ENCODE measurements around the gene MCC. TPM values are rescaled to one million over a fixed set of nuclear protein-coding genes. Genes with fewer than 3 reads are reported as not detected.

The MCC gene
- total RNA-seq, 2 experiments from 2014 or later = 0.25 TPM; not detected in 1

- intact Hi-C loops (cut with micrococcal nuclease; ENCODE audit: unreplicated experiment) = no loop called here
- Histone ChIP-seq H3K9me3 (ENCODE audit: low read length) (no peaks in the 10 kb centered on the region), H2AFZ (ENCODE audit: low read length) (no peak overlapping the region), H3K79me2 (ENCODE audit: insufficient read depth, low read depth, low read length) (no peaks in the 10 kb centered on the region), H3K36me3 (ENCODE audit: insufficient read depth, low read length) (no peaks in the 10 kb centered on the region), H3K4me2 (ENCODE audit: low read length) (no peak overlapping the region), H3K4me3 (ENCODE audit: low read depth, low read length, poor library complexity, severe bottlenecking) (no peak overlapping the region), H4K20me1 (ENCODE audit: insufficient read depth, low read length) (no peaks in the 10 kb centered on the region), H3K27ac (ENCODE audit: low read depth, low read length, poor library complexity, severe bottlenecking) (no peak overlapping the region), H3K9me2 (ENCODE audit: insufficient read depth, low read length) (no peaks in the 10 kb centered on the region), H3K4me1 (ENCODE audit: insufficient read depth, low read length, poor library complexity, severe bottlenecking) (no peaks in the 10 kb centered on the region)
- no peak for TF ChIP-seq EZH2phosphoT487 (IDR thresholded peaks at IDR 0.05; ENCODE audit: borderline replicate concordance, low read depth, low read length)
- TF ChIP-seq CTCF (conservative IDR thresholded peaks at IDR 0.05; ENCODE audit: low read length) = no peak
- POLR2A ChIA-PET = interaction anchor here (0.7 kb wide), 1 partner anchor 107 kb away, joined by 4 read pairs; no protein-coding TSS in a partner anchor
- BruUV-seq (replicated peaks) = no TSS peak
- no peak for DNase-seq (ENCODE audit: low spot score)
- CTCF ChIA-PET (ENCODE audit: unreplicated experiment) = interaction anchor here (1.1 kb wide), 1 partner anchor 9 kb away, joined by 3 read pairs; no protein-coding TSS in a partner anchor
Observed at GRCh38 chr5:113389116-113389515, 99.1 kb downstream of the MCC start.

- CTCF ChIA-PET (ENCODE audit: unreplicated experiment) = no interaction called here
- no TSS peak for BruUV-seq (replicated peaks)
- no peak for DNase-seq (ENCODE audit: low spot score)
Observed at GRCh38 chr5:113387844-113388243, 100.4 kb downstream of the MCC start.

More at GRCh38 chr5:113387844-113388243, 100.4 kb downstream of the MCC start:
- intact Hi-C loops (cut with micrococcal nuclease; ENCODE audit: unreplicated experiment) = no loop called here
- Histone ChIP-seq H3K9me3 (ENCODE audit: low read length) (no peaks in the 10 kb centered on the region), H3K27ac (ENCODE audit: low read depth, low read length, poor library complexity, severe bottlenecking) (no peak overlapping the region), H3K4me1 (ENCODE audit: insufficient read depth, low read length, poor library complexity, severe bottlenecking) (no peaks in the 10 kb centered on the region), H3K4me3 (ENCODE audit: low read depth, low read length, poor library complexity, severe bottlenecking) (no peak overlapping the region), H3K4me2 (ENCODE audit: low read length) (no peak overlapping the region), H3K79me2 (ENCODE audit: insufficient read depth, low read depth, low read length) (no peaks in the 10 kb centered on the region), H3K9me2 (ENCODE audit: insufficient read depth, low read length) (no peaks in the 10 kb centered on the region), H2AFZ (ENCODE audit: low read length) (no peak overlapping the region), H4K20me1 (ENCODE audit: insufficient read depth, low read length) (no peaks in the 10 kb centered on the region), H3K36me3 (ENCODE audit: insufficient read depth, low read length) (no peaks in the 10 kb centered on the region)
- POLR2A ChIA-PET = interaction anchor here (0.7 to 1.6 kb wide), 2 partner anchors 9 to 570 kb away, joined by 3 to 6 read pairs; no protein-coding TSS in a partner anchor
- TF ChIP-seq EZH2phosphoT487 (IDR thresholded peaks at IDR 0.05; ENCODE audit: borderline replicate concordance, low read depth, low read length) (no peak), CTCF (conservative IDR thresholded peaks at IDR 0.05; ENCODE audit: low read length) (no peak)
